Gastrocnemius medialis (tissue), 4 donors: ENCODE measurements around the gene CRKL.

ENCODE experiments used
- POLR2A ChIP-seq, 2 donors: fragments of 450-650 bp; IDR thresholded peaks; one replicate each; pipeline ENCODE4 v1.6.1; 2017; ENCODE audit warnings: antibody characterized with exemption in 2 of 2, mild to moderate bottlenecking in 2 of 2, moderate library complexity in 2 of 2
- TF ChIP-seq, protein P1 (sequence below), 5 experiments: fragments of 450-650 bp in 3 of 5; fragments of 200-600 bp in 2 of 5; sonication (generic) in 2 of 5; IDR thresholded peaks in 4 of 5; conservative IDR thresholded peaks in 1 of 5; 1 replicate in 4 of 5; 2 replicates in 1 of 5; pipeline ENCODE4 v1.5.1; 2016 to 2019; ENCODE audit warnings: antibody characterized with exemption in 5 of 5, mild to moderate bottlenecking in 3 of 5, moderate library complexity in 3 of 5

DNA sequence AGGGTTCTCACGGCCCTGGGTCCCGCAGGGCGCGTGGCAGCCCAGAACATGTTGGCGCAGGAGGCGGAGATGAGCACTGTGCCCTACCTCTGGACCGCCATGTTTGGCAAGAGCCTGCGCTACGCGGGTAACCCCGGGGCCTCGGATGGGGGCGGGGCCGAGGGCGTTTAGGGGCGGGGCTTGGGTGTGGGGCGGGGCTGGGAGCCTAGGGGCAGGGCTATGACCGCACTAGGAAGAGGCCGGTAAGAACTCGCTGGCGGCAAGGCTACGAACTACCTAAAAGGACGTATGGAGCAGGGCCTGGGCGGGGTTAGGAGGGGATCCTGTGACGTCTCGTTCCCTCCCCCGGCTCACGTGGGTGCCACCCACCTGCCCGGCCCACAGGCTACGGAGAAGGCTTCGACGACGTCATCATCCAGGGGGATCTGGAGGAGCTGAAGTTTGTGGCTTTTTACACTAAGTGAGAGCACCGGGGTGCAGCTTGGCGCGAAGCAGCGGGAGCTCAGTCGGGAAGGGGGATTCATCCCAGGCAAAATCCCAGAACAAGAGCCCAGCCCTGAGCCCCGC lies 62.1 kb downstream of the CRKL start:
- TF ChIP-seq, protein P1, sequence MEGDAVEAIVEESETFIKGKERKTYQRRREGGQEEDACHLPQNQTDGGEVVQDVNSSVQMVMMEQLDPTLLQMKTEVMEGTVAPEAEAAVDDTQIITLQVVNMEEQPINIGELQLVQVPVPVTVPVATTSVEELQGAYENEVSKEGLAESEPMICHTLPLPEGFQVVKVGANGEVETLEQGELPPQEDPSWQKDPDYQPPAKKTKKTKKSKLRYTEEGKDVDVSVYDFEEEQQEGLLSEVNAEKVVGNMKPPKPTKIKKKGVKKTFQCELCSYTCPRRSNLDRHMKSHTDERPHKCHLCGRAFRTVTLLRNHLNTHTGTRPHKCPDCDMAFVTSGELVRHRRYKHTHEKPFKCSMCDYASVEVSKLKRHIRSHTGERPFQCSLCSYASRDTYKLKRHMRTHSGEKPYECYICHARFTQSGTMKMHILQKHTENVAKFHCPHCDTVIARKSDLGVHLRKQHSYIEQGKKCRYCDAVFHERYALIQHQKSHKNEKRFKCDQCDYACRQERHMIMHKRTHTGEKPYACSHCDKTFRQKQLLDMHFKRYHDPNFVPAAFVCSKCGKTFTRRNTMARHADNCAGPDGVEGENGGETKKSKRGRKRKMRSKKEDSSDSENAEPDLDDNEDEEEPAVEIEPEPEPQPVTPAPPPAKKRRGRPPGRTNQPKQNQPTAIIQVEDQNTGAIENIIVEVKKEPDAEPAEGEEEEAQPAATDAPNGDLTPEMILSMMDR (IDR thresholded peaks at IDR 0.05 in 4 of 5, conservative IDR thresholded peaks at IDR 0.05 in 1 of 5) = no peak
- TF ChIP-seq POLR2A (IDR thresholded peaks at IDR 0.05) = no peak
